Testis (tissue), 2 donors: ENCODE data around the gene ITLN2.
"Not testable (repeated sequence)": the region's sequence is repeated elsewhere in the genome, so short reads cannot be mapped to it uniquely, and the experiment has no call there.

Experiments used
- CTCF ChIP-seq, 3 experiments: fragments of 450-650 bp in 2 of 3; fragments of 200-600 bp in 1 of 3; sonication (generic) in 1 of 3; IDR thresholded peaks; one replicate each; pipeline ENCODE4 v1.5.1; 2016 to 2019; ENCODE audit warnings: antibody characterized with exemption in 3 of 3, mild to moderate bottlenecking in 2 of 3, moderate library complexity in 1 of 3
- POLR2A ChIP-seq: fragments of 450-650 bp; IDR thresholded peaks from one replicate; pipeline ENCODE4 v1.6.1; 2017; ENCODE audit warnings: antibody characterized with exemption, mild to moderate bottlenecking, moderate library complexity

DNA sequence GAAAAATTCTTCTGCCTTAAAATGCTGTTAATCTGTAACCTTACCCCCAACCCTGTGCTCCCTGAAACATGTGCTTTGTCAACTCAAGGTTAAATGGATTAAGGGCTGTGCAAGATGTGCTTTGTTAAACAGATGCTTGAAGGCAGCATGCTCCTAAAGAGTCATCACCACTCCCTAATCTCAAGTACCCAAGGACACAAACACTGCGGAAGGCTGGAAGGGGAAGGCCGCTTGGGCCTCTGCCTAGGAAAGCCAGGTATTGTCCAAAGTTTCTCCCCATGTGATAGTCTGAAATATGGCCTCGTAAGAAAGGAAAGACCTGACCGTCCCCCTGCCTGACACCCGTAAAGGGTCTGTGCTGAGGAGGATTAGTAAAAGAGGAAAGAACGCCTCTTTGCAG lies 41.4 kb downstream of the ITLN2 start:
- TF ChIP-seq CTCF (IDR thresholded peaks at IDR 0.05); POLR2A: not testable (repeated sequence)
